ENCODE data around the gene PCMT1.
"Not testable (repeated sequence)": the region's sequence is repeated elsewhere in the genome, so short reads cannot be mapped to it uniquely, and the experiment has no call there.

PCMT1 gene

DNA sequence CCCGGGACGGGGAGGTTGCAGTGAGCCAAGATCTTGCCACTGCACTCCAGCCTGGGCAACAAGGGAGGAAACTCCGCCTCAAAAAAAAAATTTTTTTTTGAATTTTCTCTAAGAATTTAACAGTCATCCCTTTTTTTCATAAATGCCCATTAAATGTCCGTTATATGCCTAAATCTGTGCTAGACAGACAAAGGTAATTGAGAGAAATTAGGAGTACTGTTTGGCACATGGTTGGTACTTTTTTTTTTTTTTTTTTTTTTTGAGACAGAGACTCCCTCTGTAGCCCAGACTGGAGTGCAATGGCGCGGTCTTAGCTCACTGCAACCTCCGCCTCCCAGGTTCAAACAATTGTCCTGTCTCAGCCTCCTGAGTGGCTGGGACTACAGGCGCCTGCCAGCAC, 1.7 kb downstream of the PCMT1 start:
- no peak for DNase-seq

DNA sequence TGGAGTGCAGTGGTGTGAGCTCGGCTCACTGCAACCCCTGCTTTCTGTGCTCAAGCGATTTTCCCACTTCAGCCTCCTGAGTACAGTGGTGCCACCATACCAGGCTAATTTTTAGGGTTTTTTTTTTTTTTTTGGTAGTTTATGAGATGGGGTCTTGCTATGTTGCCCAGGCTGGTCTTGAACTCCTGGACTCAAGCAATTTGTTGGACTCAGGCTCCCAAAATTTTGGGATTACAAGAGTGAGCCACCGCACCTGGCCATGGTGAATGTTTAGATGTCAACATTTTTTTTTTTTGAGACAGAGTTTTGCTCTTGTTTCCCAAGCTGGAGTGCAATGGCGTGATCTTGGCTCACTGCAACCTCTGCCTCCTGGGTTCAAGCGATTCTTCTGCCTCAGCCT, 2.4 kb downstream of the PCMT1 start:
- not testable (repeated sequence) for DNase-seq

DNA sequence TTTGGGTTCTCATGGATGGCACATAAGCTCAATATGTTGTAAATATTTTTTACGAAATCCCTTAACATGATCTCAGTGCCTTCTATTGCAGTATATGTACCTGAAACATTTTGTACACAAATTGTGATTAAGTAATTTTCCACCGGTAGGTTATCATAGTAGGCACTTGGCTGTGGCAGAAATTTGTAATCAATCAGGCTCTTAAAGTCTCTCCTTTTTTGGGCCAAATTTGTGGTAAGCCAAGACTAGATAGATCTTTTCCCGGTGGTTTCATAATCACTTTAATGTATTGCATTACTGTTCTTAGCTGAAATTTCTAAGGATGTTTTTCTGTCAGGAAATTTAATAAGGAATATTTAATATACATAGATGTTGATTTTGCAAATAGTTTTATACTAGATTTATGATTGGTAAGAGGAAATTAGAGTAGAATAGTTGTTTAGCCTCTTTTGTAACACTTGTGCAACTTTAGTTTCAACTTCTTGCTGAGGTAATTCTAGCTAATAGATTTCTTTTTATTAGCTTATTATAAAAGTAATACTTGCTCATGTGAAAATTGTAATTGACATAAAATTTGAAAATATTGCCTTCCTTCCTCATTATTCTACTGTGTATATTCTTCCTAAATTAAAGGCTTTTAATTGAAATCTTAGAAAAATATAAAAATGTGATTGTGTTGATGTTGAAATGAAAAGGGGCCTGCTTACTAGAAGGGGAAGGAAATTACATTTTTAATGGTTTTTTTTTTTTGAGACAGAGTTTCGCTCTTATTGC, 3.2 kb downstream of the PCMT1 start:
- DNase-seq: no peak

DNA sequence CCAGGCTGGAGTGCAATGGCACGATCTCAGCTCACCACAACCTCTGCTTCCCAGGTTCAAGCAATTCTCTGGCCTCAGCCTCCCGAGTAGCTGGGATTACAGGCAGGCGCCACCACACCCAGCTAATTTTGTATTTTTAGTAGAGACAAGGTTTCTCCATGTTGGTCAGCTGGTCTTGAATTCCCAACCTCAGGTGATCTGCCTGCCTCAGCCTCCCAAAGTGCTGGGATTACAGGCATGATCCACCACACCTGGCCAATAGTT, 3.8 kb downstream of the PCMT1 start:
- DNase-seq: not testable (repeated sequence)

DNA sequence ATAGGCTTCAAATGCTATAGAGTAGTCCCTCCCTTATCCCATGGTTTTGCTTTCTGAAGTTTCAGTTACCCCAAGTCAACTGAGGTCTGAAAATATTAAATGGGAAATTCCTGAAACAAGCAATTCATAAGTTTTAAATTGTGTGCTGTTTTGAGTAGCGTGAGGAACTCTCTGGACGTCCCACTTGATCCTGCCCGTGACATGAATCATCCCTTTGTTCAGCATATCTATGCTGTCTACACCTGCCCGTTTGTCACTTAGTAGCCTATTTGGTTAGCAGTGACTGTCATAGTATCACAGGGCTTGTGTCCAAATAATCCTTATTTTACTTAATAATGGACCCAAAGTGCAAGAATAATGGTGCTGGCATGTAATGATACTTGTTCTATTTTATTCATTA, 5.0 kb downstream of the PCMT1 start:
- DNase-seq: no peak

DNA sequence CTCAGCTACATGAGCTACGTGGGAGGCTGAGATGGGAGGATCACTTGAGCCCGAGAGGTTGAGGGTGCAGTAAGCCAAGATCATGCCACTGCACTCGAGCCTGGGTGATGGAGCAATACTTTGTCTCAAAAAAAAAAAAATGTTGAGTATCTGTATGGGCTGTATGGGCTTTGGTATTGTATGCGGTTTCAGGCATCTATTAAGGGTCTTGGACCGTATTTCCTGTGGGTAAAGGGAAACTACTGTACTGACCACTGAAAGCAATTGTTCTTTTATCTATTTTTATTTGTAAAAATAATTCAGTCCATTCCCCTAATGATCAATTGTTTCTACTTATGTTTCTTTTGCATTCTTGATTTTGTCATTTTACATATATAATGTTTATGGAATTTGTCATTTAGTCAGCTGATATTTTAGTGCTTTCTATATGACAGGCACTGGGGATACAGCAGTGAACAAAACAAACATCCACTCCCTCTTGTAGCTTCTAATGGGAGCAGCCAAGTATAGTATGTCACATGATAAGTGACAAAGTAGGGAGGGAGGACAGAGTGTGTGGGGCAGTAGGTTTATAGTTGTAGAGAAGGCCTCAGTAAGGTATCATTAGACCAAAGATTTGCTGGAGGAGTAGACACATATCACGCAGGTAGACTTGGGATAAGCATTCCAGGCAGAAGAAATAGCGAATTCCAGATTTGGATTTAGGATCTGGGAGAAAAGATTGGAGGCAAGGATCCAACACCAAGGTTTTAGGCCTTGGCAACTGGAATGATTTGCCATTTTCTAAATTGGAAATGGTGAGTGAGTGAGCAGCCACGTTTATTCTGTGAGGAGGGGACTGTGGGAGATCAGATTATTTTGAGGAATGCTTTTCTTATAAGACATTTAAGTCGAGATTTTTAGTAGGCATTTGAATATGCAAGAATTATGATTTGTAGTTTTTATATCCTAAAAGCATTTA, 6.0 kb downstream of the PCMT1 start:
- DNase-seq: no peak

DNA sequence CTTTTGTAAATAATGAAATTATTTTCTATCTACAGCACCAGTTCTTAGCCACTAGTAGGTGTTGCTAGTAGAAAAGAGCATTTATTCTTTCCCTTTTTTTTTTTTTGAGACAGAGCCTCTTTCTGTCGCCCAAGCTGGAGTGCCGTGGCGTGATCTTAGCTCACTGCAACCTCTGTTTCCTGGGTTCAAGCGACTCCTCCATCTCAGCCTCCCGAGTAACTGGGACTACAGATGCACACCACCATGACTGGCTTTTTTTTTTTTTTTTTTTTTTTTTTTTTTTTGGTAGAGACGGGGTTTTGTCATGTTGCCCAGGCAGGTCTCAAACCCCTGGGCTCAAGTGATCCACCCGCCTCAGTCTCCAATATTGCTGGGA, 6.7 kb downstream of the PCMT1 start:
- no peak for DNase-seq

DNA sequence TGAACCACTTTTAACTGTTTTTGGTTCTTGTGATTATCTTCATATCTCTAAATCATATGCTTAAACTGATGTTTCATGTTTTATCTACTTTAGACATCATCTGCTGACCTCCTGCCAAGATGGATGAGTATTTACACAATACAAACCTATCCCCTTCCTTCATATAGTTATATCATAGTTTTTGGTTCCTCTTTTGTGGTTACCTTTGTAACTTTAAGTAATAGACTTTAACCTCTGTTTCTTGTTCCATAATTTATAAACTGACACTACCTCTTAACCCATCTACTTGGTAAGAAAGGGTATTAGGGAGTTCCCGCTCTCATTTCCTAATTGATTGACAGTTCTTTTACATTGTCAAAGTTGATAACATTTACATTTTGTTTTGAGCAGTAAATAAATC, 11.9 kb downstream of the PCMT1 start:
- DNase-seq: no peak

DNA sequence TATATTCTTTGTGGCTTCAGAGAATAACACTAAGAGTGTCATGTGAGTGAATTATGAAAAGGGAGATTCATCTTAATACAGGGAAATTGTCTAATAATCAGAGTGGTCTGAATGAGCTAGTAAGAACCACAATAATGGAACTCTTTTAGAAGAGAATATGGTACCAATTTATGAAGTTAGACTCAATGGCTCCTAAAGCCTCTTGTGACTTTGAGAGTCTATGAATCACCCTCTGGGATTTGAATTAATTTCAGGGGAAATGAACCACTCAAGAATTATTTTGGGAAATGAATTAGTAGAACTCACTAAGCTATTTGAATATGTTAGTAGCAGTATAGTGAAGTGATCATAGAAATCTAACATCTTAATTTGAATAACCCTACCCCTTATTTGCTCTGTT, 14.3 kb downstream of the PCMT1 start:
- DNase-seq: no peak

DNA sequence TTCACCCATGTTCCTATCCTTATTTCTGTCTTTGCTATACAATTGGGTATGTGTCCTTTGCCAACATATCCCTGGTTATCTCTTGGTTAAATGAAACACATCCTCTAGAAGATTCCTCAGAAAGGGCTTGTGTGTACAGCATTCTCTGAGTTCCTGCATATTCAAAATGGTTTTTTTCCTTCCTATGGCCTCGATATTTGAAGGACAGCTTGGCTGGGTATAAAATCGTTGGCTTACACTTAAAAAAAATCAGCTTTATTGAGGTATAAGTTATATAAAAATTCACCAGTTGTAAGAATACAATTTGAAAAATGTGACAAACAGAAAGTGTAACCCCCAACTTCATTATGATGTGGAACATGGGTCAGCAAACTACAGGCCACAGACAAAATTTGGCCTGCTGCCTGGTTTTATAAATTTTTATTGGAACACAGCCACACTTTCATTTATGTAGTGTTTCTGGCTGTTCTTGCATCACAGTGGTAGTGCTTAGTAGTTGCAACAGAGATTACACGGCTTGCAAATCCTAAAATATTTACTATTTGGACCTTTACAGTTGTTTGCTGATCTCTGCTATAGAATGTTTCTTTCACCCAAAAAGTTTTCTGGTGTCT, 16.7 kb downstream of the PCMT1 start:
- no peak for DNase-seq

DNA sequence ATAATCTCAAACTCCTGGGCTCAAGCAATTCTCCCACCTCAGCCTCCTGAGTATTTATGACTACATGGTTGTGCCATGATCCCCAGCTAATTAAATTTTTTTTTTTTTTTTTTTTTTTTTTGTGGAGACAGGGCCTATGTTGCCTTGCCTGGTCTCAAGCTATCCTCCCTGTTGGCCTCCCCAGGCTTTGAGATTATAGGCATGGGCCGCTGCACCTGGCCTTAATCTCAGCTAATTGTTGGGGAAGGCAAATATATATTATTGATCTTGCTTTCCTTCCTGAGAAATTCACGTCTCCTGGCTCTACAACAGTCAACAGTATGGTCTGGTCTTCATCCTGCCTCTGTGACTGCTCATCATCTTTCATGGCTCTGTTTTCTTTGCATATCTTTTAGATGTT, 20.1 kb downstream of the PCMT1 start:
- no peak for DNase-seq

DNA sequence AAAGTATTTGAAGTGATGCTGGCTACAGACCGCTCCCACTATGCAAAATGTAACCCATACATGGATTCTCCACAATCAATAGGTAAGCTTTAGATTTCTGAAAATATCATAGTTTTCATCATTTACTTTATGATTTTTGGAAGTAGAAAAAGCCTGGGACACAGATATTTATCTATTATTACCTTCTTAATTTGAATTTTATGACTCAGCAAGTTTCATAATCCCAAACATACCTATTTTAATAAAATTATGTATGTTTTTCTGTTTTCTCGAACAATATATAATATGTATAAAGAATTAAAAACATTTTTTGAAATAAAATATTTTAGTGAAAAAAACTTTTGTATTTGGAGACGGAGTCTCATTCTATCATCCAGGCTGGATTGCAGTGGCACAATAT, 21.6 kb downstream of the PCMT1 start:
- DNase-seq: no peak

DNA sequence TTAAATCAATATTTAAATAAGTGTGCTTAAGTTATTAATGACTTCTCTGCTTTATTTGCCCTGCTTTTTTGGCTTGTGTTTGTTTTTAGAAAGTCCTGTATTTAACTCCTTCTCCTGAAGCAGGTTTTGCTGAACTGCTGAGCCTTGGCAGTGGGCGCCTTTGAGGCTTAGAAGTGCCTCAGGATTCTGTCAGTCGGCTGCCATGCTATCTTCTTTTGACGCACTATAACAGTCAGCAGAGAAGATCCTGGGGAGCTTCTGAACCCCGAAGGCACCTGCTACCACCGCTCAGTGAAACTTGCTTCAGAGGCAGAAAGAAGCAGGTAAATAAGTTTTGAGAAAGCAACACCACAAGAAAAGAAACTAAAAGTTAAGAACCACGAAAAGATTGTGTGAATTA, 22.4 kb downstream of the PCMT1 start:
- no peak for DNase-seq

DNA sequence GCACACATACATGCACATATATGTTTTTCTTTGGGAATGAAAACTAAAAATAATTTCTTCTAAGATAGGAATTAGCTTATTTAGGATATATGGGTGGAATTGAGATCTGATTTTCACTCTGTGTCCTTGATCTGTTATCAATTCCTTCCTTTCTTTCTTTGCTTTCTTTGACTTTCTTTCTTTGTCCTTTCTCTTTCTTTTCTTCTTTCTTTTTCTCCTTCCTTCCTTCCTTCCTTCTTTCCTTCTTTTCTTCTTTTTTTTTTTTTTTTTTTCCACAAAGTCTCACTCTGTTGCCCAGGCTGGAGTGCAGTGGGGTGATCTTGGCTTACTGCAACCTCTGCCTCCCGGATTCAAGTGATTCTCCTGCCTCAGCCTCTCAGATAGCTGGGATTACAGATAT, 28.1 kb downstream of the PCMT1 start:
- no peak for DNase-seq

DNA sequence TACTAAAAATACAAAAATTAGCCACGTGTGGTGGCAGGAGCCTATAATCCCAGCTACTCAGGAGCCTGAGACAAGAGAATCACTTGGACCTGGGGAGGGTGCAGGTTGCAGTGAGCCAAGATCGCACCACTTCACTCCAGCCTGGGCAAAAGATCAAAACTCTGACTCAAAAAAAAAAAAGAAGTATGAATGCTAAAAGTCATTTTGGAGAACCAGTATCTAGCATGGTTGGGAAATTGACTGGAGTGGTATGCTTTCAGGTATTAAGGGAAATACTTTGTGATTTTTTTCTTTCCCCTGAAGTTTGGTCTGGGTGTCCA, 30.1 kb downstream of the PCMT1 start:
- no peak for DNase-seq

DNA sequence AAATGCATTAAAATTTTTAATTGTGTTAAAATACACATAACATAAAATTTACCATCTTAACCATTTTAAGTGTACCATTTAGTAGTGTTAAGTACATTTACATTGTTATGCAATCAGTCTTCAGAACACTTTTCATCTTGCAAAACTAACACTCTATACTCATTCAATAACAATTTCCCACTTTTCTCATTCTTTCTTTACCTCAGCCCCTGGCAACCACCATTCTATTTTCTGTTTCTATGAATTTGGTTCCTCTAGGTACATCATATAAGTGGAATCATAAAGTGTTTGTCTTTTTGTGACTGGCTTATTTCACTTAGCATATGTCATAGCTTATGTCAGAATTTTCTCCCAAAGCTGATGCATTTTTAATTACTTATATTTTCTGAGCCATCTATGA, 32.2 kb downstream of the PCMT1 start:
- no peak for DNase-seq

DNA sequence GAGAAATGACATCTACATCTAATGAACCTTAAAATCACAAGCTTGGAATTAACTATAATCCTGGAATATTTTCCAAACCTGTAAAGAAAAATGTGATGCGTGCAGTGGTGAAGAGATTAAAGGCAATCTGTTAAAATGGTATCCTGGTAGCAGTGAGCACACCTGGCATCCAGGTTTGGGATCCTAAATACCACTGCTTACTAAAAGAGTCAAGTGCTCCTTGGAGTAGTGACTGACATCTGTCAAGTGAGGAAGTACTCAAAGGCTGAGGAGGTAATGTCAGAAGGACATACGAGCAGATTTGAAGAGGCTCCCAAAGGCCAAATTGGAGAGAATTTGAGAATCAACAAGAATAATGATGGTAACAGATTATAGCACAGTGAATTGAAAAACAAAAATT, 32.8 kb downstream of the PCMT1 start:
- no peak for DNase-seq

DNA sequence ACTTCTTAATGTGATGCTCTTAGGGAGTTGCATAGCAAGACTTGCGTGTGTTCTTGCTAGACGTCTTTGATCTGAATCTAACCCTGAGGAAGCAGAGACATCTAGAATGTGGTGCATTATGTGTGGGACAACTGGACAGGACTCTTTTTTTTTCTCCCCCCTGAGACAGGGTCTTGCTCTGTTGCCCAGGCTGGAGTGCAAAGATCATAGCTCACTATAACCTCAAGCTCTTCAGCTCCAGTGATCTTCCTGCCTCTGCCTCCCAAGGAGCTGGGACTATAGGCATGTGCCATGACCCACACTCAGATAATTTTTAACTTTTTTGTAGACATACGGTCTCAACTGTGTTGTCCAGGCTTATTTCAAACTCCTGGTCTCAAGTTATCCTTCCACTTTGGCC, 34.0 kb downstream of the PCMT1 start:
- DNase-seq: no peak

DNA sequence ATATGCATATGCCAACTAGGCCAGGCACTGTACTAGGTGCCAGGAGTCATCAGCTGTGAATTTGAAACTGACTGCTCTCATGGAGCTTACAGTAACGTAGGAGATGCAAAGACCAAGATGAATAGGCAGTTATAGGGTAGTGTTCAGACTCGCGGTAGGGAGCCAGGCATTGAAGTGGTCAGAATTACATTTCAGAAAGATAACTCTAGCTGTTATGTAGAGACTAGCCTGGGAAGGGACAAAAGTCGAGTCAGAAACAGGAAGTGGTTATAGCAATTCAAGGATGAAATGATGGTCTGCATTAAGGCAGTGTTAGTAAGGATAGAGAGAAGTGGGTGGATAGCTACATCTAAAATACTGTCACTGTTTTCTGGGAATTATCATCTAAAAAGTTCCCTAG, 56.6 kb downstream of the PCMT1 start:
- DNase-seq: no peak

DNA sequence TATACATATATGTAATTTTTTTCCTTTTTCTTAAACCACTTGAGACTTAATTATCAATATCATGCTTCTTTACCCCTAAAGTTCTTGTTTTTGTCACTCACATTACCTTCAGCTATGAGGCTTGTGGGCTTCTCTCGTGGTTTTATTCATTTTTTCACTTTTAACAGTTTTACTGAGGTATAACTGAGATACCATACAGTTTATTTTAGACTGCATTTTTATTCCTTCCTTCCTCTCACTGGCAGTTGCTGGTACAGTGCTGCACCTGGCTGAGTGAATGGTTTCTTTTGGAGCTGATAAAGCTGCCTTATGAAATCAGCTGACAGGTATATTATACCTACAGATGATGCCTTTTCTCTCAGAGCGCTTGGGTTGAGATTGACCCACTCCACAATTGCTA, 60.3 kb downstream of the PCMT1 start:
- DNase-seq: no peak

DNA sequence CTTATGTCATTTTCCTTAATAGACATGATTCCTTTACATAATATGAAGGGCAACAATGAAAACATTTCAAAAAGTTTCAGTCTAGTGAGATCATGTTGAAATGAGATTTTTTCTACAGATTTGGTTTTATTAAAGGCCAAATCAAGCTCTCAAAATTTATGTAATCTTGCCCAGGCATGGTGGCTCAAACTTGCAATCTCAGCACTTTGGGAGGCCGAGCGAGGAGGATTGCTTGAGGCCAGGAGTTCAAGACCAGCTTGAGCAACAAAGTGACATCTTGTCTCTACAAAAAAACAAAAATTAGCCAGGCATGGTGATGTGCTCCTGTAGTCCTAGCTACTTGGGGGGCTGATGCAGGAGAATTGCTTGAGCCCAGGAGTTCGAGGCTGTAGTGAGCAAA, 63.8 kb downstream of the PCMT1 start:
- no peak for DNase-seq

DNA sequence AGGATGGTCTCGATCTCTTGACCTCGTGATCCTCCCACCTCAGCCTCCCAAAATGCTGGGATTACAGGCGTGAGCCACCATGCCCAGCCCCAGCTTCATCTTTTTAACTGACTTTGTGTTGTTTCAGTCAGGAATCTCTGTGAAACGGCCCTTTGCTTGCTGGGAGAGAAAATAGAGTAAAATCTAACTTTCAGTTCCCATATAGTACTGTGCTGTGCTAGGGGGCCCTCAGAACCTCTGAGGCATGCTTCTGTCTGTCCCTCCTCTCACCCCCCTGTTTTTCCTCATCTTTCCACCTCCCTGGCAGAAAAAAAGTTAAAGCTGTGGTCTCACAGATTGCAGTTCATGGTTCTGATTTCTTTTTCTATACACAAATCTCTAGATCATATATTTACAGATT, 66.2 kb downstream of the PCMT1 start:
- no peak for DNase-seq

DNA sequence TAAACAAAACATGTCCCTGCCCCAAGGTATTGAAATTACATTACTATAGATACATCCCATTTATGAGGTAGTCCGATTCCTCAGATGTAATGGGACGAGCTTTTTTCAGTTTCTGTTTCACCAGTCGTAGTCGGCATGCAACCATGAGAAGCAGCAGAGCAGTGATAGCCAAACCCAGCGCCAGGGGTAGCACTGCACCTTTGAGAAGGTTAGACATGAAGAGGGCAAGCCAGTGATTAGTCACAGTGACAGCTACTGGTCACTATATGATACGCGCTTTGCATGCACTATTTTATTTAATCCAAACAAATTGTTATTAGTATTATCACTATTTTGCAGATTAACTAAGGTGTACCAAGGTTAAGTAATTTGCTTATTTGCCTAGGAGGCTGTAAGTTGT, 71.0 kb downstream of the PCMT1 start:
- no peak for DNase-seq

DNA sequence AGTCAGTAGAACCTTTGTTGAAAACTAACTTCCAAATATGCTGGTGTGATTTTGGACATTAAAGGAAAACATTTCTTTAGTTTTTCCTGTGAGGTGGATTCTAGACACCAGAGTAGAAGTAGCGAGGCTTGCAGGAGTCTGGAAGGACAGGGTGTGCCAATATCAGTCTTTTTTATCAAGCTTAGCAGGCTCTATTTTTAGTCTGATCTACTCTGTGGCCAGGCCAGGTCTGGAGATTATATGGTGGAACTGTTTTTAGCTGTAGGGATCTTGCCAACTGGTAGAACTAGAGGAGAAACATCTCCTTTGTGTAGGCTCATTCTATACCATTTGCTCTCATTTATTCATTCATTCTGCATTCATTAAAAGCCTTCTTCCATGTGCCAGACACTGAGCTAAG, 72.0 kb downstream of the PCMT1 start:
- no peak for DNase-seq

DNA sequence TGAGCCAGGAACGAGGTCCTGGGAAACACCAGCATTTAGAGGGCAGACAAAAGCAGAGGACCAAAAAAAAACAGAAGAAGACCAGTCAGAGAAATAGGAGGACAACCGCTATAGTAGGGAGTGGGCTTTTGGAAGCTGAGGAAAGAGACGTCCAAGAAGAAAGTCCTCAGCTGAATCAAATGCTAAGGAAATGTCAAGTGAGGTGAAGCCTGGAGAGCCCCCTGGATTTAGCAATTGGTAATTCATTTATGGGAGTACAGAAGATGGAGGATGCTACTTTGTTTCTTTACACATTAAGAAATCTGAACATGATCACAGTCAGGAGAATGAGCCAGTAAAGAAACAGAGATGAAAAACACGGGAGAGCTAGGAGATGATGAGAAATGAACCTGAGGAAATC, 73.5 kb downstream of the PCMT1 start:
- no peak for DNase-seq

All from NCI-H82 (cell line).